DOHH2 (cell line): ENCODE results near the gene OR10A2.

Source experiments
- CTCF ChIP-seq: fragments of 200-600 bp; sonication (generic); IDR thresholded peaks from one replicate; pipeline ENCODE4 v1.5.1; 2014; ENCODE audit warnings: antibody characterized with exemption, mild to moderate bottlenecking, low read depth, low read length; ENCODE audit not compliant: poor library complexity, severe bottlenecking
- EZH2phosphoT487 ChIP-seq: fragments of 200-600 bp; sonication (generic); IDR thresholded peaks from 2 replicates; pipeline ENCODE4 v1.6.1; 2017; ENCODE audit warnings: borderline replicate concordance, mild to moderate bottlenecking, antibody characterized with exemption, low read length, moderate library complexity, mixed read lengths

- TF ChIP-seq CTCF (no peak), EZH2phosphoT487 (no peak)
These were observed 36.1 kb downstream of the OR10A2 start for GRCh38 chr11:6898911-6899310.
